OCI-M2 (cell line): ENCODE data around the gene MEF2D.

Experiments used
- DNase-seq: peaks from one replicate; lab custom pipeline; 2025; ENCODE audit not compliant: unreplicated experiment; lab: John Stamatoyannopoulos, UW

Gene MEF2D

GRCh38 chr1:156489166-156489934 lies 11.2 kb downstream of the MEF2D start:
- DNase-seq, result no peak

- no peak for DNase-seq
Observed at GRCh38 chr1:156488566-156489165, 11.9 kb downstream of the MEF2D start.

- no peak for DNase-seq
Observed at GRCh38 chr1:156487862-156488261, 12.7 kb downstream of the MEF2D start.

DNA sequence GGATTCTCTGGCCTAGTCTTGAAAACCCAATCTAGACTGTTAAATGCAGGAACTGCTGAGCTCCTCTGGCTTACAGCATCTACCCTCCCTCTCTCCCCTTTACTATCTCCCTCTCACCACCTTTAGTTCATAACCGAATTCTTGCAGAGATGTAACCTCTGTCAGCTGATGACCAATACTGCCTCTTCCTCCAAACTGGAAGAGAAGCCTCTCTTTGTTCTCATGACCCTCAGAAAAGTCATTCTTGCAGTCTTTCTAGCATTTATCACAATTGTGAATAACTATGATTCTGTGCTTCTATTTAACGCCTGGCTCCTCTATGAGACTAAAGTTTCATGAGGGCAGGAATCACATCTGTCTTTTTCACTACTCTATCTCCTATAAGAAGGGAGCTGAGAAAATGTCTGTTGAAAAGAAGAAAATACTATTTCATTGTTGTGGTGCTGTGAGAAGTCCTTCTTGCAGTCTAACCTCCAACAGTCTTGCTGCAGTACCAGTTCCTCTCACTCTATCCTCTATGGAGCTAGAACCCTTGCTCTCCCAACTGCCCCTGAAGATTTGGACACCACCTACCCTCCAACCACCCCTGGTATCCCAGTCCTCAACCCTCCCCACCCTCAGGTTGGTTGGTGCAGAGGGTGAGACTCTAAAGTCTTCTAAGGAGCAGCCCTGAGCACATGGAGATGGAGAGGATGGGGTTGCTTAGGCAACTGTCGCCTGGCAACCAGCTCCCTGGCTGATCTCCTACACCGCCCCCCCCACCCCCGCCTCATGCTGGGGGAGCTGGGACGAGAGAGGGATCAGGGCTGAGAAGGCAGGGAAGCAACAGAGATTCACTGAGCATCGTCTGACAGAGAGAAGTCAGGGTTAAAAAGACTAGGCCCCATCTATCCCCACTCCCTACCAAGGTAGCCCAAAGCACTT lies 13.9 kb downstream of the MEF2D start:
- no peak for DNase-seq

DNA sequence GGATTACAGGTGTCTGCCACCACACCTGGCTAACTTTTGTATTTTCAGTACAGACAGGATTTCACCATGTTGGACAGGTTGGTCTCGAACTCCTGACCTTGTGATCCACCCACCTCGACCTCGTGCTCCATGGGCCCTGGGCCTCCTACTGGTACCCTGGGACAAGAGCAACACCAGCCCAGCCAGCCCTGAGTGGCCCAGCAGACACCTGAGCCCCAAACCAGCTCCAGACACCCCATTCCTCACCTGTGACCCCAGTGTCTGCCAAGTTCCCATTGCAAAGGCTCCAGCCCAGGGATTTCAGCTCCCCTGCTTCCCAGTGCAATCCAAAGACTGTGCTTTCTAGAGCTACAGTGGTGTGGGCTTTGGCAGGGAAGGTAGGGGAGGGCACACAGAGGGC lies 14.6 kb downstream of the MEF2D start:
- no peak for DNase-seq

GRCh38 chr1:156484480-156485058 lies 16.0 kb downstream of the MEF2D start:
- DNase-seq, result no peak

GRCh38 chr1:156483397-156483796 lies 17.2 kb downstream of the MEF2D start:
- no peak for DNase-seq

DNA sequence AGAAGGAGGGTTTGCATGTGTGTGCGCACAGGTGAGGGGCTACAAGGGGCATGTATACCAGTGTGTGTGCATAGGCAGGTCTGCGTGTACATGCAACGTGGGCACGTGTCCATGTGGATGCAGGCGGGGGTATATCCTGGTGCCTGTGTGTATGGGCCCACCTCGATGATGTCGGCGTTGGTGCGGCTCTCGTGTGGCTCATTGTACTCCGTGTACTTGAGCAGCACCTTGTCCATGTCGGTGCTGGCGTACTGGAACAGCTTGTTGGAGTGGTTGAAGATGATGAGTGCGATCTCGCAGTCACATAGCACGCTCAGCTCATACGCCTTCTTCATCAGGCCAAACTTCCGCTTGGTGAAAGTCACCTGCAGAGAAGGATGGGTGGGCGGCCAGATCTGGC lies 18.3 kb downstream of the MEF2D start:
- no peak for DNase-seq

GRCh38 chr1:156481527-156481926 lies 19.0 kb downstream of the MEF2D start:
- DNase-seq, result no peak

DNA sequence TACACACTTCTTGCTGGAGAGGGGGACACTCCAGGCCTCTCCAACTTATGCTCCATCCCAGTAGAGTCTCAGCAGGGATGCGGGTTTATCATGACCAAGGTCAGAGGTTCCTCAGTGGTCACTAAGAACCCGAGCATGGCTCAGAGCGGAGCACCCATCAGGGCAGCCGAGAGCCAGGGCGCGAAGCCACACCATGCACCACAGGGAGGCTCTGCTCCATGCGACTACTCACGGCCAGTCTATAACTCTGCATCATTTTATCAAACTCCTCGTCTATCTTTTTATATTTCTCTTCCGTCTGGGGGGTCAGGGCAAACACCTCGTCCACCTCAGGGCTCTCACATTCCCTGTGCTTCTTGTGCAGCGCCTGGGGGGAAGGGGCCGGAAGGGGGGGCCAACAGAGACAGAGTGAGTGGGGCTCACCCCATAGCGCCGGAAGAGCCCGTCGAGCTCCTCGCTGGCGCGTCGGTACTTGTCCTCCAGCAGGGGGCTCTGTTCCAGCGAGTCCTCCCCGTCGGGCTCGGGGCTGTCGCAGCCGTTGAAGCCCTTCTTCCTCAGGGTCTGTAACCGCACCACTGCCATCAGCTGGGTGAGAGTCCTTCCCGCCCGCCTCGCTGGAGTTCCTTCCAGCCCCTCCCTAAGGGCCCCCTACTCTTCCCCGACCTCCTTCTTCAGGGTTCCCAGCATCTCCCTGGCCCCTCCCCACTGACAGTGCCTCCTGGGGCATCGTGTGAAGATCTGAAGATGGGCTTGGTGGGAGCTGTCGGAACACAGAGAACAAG lies 20.0 kb downstream of the MEF2D start:
- DNase-seq, result no peak

- no peak for DNase-seq
Observed at GRCh38 chr1:156480016-156480370, 20.6 kb downstream of the MEF2D start.

- no peak for DNase-seq
Observed at GRCh38 chr1:156479093-156480015, 21.2 kb downstream of the MEF2D start.

DNA sequence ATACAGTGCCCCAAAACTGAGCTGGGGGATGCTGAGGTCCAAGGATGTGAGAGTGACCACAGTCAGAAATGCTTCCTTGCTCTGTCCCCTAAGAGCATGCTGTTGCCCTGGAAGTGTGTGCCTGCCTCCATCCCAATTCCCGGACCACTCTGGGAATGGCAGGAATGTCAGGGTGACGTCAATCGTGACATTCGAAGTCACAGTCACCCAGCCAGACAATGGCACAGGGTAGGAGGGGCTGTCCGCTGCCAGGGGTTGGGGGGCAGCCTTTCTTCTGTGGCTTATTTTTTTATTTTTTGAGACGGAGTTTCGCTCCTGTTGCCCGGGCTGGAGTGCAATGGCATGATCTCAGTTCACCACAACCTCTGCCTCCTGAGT lies 22.3 kb downstream of the MEF2D start:
- DNase-seq, result no peak

DNA sequence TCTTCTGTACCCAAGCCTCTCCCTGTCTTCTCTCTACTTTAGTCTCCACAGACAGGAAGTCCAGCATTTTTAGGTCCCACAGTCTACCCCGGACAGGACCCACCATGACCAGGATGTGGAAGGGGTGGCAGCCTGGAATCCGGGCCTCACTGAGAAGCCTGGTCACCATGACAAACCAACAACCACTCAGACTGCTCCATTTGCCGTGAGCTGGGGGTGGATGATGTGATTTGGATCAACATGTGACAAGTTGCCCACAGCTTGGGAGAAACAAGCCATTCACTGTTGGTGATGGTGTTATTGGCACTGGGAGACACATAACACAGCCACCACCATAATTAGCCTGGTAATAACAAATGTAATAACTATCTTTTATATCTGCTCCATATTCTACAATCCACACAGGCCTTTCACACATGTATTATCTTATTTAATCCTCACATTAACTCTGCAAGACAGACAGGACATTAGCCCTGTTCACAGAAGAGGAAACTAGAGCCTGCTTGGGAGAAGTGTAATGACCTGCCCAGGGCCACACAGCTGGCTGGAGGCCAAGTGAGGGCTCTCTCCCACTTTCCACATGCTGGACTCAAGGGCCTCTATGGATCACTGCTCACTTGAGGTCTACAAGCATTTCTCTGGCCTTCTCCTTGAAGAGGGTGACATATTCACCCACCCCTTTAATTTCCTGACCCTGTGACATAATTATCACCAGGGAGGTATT lies 22.9 kb downstream of the MEF2D start:
- no peak for DNase-seq

DNA sequence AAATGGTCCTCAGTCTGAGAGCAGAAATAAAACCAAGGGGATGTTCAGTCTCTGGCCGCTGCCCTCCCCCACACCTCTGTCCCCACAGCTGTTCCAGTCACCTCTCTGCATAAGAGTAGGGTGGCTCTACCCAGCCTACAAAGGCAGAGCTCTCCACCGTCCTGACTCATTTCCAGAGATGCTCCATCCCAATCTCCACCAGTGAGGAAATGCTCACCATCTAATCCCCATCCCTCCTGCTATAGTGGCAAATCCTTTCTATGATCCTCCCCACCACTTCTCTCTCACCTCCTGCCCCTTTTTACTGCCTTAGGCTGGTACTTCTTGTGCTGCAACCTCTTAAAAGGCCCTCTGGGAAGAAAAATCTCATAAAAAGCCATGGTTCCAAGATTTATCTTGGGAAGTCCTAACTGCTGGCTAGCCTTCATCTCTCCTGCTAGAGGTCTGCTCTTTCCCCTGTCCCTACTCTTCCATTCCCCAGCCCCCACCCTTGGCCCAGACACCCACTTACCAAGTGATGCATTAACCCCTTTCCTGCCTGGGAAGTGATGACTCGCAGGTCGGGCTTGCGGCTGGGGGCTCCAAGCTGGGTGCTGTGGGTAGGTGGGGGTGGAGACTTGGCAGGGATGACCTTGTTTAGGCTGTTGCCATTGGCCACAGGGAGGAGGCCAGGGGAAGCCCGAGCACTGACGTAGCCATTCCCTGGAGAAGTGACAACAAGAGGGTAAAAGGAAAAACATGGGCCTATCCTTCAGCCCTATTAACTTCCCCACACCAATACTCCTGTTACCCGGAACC lies 23.9 kb downstream of the MEF2D start:
- DNase-seq, result no peak

- DNase-seq, result no peak
Observed at GRCh38 chr1:156475568-156476500, 24.7 kb downstream of the MEF2D start.

DNA sequence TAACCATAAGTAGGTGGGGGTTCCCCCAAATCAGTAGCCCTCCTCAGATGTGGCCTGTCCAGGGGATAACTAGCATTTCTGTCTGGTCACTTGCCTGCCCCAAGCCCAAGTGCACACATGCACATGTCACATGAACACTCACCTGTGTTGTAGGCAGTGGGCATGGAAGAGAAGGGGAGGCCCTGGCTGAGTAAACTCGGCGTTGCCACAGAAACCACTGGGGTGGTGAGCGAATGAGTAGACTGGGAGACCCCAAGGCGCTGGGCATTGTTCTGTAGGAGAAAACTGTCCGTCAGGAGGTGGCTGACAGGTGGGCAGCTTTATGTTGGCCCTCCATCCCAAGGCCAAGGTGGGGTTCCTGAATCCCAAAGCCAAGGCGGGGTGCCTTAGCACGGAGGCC lies 25.6 kb downstream of the MEF2D start:
- no peak for DNase-seq
